Endometrial microvascular endothelial cells (primary cell): ENCODE results near the gene SULT1A3. TPM values are rescaled to one million over a fixed set of nuclear protein-coding genes. Genes with fewer than 3 reads are reported as not detected.
"Not testable (repeated sequence)": the region's sequence is repeated elsewhere in the genome, so short reads cannot be mapped to it uniquely, and the experiment has no call there.

Experiments used
- in situ Hi-C: cut with HindIII; loops from 2 replicates; pipeline ENCODE4 v1.10.0; 2017; ENCODE audit warnings: low sequenced_read_pairs, low pct_unique_long_range_greater_than_20kb; ENCODE audit errors: inconsistent ontology term
- total RNA-seq: library from RNA; depleted of rRNA; stranded (reverse); fragments of >200 nt; gene quantifications from one replicate; pipeline ENCODE4 v1.2.3, GENCODE V29; 2015; ENCODE audit errors: inconsistent ontology term

SULT1A3 gene
- 25.2 TPM for total RNA-seq

- in situ Hi-C loops, result not testable (repeated sequence)
Observed at GRCh38 chr16:30199049-30199448, at the start of gene SULT1A3. TSS of gene SULT1A3 (plus strand) at chr16:30199255. CDS start at chr16:30200729, 1,474 bp downstream.

GRCh38 chr16:30151091-30151490, 48.0 kb upstream of the SULT1A3 start:
- in situ Hi-C loops, result no loop called here

- in situ Hi-C loops, result no loop called here
Observed at GRCh38 chr16:30152517-30152916, 46.5 kb upstream of the SULT1A3 start.

DNA sequence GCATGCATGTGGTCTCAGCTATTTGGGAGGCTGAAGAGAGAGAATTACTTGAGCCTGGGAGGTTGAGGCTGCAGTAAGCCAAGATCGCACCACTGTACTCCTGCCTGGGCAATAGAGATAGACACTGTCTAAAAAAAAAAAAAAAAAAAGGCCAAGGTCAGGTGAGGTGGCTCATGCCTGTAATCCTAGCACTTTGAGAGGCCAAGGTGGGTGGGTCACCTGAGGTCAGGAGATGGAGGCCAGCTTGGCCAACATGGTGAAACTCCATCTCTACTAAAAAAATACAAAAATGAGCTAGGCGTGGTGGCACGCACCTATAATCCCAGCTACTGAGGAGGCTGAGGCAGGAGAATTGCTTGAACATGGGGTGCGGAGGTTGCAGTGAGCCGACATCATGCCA, 43.9 kb upstream of the SULT1A3 start:
- in situ Hi-C loops, result no loop called here

GRCh38 chr16:30157214-30157613, 41.8 kb upstream of the SULT1A3 start:
- in situ Hi-C loops, result no loop called here

- in situ Hi-C loops, result no loop called here
Observed at GRCh38 chr16:30163538-30163937, 35.5 kb upstream of the SULT1A3 start.

- in situ Hi-C loops, result no loop called here
Observed at GRCh38 chr16:30166202-30166902, 32.7 kb upstream of the SULT1A3 start.

DNA sequence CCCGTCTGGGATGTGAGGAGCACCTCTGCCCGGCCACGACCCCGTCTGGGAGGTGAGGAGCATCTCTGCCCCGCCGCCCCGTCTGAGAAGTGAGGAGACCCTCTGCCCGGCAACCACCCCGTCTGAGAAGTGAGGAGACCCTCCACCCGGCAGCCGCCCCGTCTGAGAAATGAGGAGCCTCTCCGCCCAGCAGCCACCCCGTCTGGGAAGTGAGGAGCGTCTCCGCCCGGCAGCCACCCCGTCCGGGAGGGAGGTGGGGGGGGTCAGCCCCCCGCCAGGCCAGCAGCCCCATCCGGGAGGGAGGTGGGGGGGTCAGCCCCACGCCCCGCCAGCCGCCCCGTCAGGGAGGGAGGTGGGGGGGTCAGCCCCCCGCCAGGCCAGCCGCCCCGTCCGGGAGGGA, 30.3 kb upstream of the SULT1A3 start:
- in situ Hi-C loops, result not testable (repeated sequence)

GRCh38 chr16:30169416-30169815, 29.6 kb upstream of the SULT1A3 start:
- in situ Hi-C loops, result not testable (repeated sequence)

- in situ Hi-C loops, result not testable (repeated sequence)
Observed at GRCh38 chr16:30170145-30170544, 28.9 kb upstream of the SULT1A3 start.

DNA sequence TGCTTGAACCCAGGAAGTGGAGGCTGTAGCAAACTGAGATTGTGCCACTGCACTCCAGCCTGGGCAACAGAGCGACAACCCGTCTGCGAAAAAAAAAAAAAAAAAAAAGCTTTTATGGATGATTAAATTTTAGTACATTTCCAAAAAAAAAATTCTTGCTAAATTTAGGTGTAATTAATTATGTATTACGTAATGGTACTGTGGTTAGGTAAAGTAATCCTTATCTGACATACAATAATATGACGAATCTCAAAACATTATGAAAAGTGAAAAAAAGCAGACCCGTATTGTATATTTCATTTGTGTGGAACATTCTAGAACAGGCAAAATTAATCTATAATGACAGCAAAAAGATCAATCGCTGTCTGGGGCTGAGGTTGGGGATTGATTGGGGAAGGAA, 26.0 kb upstream of the SULT1A3 start:
- in situ Hi-C loops, result no loop called here

GRCh38 chr16:30176876-30177275, 22.2 kb upstream of the SULT1A3 start:
- in situ Hi-C loops, result not testable (repeated sequence)

GRCh38 chr16:30179195-30179594, 19.9 kb upstream of the SULT1A3 start:
- in situ Hi-C loops, result no loop called here

DNA sequence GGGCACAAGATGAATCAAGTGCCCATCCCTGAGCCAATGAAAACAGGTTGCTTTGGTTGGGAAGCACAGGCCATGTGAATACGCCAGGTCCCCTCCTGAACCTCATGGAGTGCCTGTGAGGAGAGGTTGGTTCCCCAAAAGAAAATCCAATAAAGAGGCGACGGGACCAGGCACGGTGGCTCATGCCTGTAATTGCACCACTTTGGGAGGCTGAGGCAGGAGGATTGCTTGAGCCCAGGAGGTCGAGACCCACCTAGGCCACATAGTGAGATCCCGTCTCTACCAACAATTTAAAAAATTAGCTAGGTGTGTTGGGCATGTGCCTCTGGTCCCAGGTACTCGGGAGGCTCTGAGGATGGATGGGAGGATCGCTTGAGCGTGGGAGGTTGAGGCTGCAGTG, 19.1 kb upstream of the SULT1A3 start:
- in situ Hi-C loops, result no loop called here

DNA sequence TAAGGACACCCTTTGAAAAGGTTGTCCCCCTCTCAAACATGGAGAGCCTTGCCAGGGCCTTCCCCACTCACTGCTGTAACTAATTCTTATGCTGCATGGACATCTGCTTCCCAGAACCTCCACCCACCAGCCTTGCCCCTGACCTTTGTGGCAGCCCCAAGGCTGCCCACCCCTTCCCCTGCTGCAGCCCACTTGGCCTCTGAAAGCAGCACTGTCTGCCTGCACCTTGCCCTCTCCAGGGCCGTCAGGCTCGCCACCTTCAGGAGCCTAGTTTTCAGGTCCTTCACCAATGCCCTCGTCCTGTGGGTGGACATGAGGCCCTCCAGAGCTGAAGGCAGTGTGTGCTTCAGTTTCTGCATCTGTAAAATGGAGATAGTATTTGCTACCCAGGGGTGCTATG, 18.3 kb upstream of the SULT1A3 start:
- in situ Hi-C loops, result no loop called here

GRCh38 chr16:30183233-30184095, 15.6 kb upstream of the SULT1A3 start, which contains the start of gene CORO1A:
TSS of gene CORO1A (plus strand) at chr16:30183602. CDS start at chr16:30185210, 1,608 bp downstream.
- in situ Hi-C loops, result no loop called here

- in situ Hi-C loops, result no loop called here
Observed at GRCh38 chr16:30184096-30184890, 14.8 kb upstream of the SULT1A3 start.

DNA sequence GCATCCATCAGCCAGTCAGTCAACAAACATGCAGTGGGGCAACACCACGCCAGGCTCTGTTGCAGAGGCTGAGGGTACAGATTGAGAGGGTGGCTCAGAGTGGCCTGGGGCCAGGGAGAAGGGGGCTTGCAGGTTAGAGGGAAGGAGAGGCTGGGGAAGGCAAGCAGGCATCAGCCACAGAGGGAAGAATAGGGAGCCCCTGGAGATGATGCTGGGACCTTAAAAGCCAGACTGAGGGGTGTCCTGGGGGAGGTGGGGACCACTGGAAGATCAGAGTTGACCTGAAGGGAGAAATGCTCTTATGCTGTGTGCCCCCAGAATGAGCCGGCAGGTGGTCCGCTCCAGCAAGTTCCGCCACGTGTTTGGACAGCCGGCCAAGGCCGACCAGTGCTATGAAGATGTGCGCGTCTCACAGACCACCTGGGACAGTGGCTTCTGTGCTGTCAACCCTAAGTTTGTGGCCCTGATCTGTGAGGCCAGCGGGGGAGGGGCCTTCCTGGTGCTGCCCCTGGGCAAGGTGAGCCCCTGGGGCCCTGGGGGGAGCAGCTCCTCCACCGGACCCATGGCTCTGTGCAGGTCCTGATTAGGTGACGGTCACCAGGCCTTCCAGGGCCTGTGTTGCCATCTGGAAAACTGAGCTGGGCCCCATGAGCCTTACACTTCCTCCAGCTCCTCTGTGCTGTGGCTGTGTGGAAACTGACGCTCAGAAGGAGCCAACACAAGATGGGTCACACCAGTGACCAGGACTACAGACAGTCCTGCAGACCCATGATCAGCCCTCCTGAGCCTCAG, 14.0 kb upstream of the SULT1A3 start:
- in situ Hi-C loops, result no loop called here
